Endothelial cell of umbilical vein (primary cell): ENCODE data around the gene DLGAP4.

ENCODE experiments used
- CTCF ChIP-seq, 2 donors: IDR thresholded peaks; 1 replicate in 1 of 2; 2 replicates in 1 of 2; pipeline ENCODE4 v1.5.1; 2011; ENCODE audit warnings: low read length in 2 of 2, mild to moderate bottlenecking in 2 of 2, moderate library complexity in 2 of 2, control low read depth in 1 of 2, inconsistent platforms in 1 of 2, low read depth in 1 of 2; ENCODE audit not compliant: insufficient read depth in 1 of 2; ENCODE audit errors: extremely low read depth in 1 of 2
- EZH2 ChIP-seq: IDR thresholded peaks from 2 replicates; pipeline ENCODE4 v1.6.1; 2012; ENCODE audit warnings: borderline replicate concordance, low read depth, mild to moderate bottlenecking, moderate library complexity, low read length, inconsistent platforms; ENCODE audit not compliant: severe bottlenecking
- JUN ChIP-seq: IDR thresholded peaks from 2 replicates; pipeline ENCODE4 v1.6.1; 2011; ENCODE audit warnings: borderline replicate concordance, low read depth; ENCODE audit not compliant: insufficient read length, insufficient read depth
- POLR2A ChIP-seq: IDR thresholded peaks from 2 replicates; pipeline ENCODE4 v1.6.1; 2012; ENCODE audit warnings: low read depth, mild to moderate bottlenecking, control low read depth, low read length

GRCh38 chr20:36532822-36533221 lies 226.7 kb downstream of the DLGAP4 start:
- TF ChIP-seq CTCF (IDR thresholded peaks at IDR 0.05; ENCODE audit: extremely low read depth in 1 of 2, insufficient read depth in 1 of 2, low read depth in 1 of 2, low read length in 2 of 2) (no peak), EZH2 (no peak), POLR2A (no peak), JUN (no peak)
